GM12865 (cell line): Measurements from ENCODE around the gene BUD31.

Experiments
- DNase-seq: peaks from one replicate; pipeline ENCODE4 v3.0.0; 2010; ENCODE audit warnings: low read depth
- H3K4me3 ChIP-seq: 2 replicates; pipeline ENCODE4 v1.5.1; 2011; ENCODE audit warnings: mild to moderate bottlenecking, low read depth, low read length, control low read depth
- TF ChIP-seq, protein P1 (sequence below): IDR thresholded peaks from 2 replicates; pipeline ENCODE4 v1.5.1; 2011; ENCODE audit warnings: low read length, control low read depth, low read depth, inconsistent platforms; ENCODE audit not compliant: insufficient read depth; ENCODE audit errors: missing control alignments

BUD31 gene

GRCh38 chr7:99433158-99433557 lies 24.4 kb downstream of the BUD31 start:
- H3K4me3 ChIP-seq: no peak overlapping the region
- TF ChIP-seq, protein P1, sequence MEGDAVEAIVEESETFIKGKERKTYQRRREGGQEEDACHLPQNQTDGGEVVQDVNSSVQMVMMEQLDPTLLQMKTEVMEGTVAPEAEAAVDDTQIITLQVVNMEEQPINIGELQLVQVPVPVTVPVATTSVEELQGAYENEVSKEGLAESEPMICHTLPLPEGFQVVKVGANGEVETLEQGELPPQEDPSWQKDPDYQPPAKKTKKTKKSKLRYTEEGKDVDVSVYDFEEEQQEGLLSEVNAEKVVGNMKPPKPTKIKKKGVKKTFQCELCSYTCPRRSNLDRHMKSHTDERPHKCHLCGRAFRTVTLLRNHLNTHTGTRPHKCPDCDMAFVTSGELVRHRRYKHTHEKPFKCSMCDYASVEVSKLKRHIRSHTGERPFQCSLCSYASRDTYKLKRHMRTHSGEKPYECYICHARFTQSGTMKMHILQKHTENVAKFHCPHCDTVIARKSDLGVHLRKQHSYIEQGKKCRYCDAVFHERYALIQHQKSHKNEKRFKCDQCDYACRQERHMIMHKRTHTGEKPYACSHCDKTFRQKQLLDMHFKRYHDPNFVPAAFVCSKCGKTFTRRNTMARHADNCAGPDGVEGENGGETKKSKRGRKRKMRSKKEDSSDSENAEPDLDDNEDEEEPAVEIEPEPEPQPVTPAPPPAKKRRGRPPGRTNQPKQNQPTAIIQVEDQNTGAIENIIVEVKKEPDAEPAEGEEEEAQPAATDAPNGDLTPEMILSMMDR: no peak
- DNase-seq: no peak

DNA sequence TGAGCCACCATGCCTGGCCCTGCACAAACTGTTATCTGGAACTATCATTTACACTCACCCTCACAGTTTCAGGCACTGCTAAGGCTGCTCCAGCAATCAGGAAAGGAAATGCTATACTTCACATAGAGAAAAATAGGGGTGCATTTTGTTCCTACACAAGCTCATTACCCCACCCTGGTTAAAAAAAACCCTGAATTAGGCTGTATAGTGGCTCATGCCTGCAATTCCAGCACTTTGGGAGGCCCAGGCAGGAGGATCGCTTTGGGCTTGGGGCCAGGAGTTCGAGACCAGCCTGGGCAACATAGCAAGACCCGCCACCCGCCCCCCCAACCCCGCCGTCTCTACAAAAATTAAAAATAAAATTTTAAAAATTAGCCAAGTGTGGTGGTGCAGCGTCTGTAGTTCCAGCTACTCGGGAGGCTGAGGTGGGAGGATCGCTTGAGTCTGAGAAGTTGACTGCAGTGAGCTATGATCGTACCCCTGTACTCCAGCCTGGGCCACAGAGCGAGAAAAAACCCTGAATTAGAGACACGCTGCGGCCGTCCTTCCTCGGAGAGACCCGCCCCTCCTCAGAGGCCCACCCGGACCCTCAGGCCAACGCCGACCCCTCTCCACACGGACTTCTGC lies 29.3 kb downstream of the BUD31 start:
- H3K4me3 ChIP-seq: peak overlapping the region; percentile 95
- DNase-seq: no peak
- TF ChIP-seq, protein P1: no peak

GRCh38 chr7:99438573-99439480 lies 30.1 kb downstream of the BUD31 start, which contains the start of the genes CPSF4 and PTCD1:
Gene CPSF4, plus strand, starts transcription at chr7:99438943. Its CDS starts 140 bp downstream, at chr7:99439083.
Gene PTCD1, minus strand, starts transcription at chr7:99438798. Its CDS starts 3,556 bp downstream, at chr7:99435242.
- peak within 1 kb of the TSS; percentile 95 for H3K4me3 ChIP-seq
- TF ChIP-seq, protein P1: no peak
- peak; percentile 97 for DNase-seq

DNA sequence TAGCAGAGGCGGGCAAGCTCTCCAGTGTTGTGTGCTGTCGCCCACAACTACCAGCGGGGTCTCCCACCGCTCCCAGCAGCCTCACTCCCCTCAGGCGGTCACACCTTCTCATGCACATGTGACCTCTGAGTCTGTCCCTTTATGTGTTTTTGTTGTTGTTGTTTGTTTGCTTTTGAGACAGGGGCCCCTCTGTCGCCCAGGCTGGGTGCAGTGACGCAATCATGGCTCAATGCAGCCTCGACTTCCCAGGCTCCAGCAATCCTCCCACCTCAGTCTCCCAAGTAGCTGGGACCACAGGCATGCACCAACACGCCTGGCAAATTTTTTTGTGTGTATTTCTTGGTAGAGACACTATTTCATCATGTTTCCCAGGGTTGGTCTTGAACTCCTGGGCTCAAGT lies 31.4 kb downstream of the BUD31 start:
- DNase-seq: no peak
- peak overlapping the region; percentile 95 for H3K4me3 ChIP-seq
- TF ChIP-seq, protein P1: no peak

DNA sequence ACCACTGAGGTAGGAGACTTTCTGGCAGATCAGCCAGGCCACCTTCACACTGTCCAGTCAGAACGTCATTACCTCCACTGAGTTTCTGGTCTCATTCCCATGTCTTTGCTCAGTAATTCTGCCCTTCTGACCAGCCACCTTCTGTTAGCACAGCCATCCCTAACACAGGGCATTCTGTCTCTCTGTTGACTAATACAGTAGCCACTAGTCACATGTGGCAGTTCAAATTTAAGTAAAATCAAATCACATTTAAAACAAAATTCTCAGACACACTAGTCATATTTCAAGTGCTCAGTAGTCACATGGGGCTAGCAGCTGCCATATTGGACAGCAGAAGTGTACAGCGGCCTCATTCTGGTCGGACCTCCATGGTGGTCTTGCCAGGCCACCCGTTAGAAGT lies 37.3 kb downstream of the BUD31 start:
- TF ChIP-seq, protein P1: no peak
- no peak for DNase-seq

GRCh38 chr7:99447943-99448342 lies 39.2 kb downstream of the BUD31 start:
- no peak overlapping the region for H3K4me3 ChIP-seq
- no peak for DNase-seq
- TF ChIP-seq, protein P1: no peak

More for the DNA sequence above, 37.3 kb downstream of the BUD31 start:
- H3K4me3 ChIP-seq: no peak overlapping the region
